Neural cell (in vitro differentiated cells): ENCODE results near the gene MAD2L1. TPM values are rescaled to one million over a fixed set of nuclear protein-coding genes. Genes with fewer than 3 reads are reported as not detected.

Experiments used
- H2AFZ ChIP-seq: fragments of 200-600, 300-800 bp; sonication (generic), shearing (Covaris generic); 2 replicates; pipeline ENCODE4 v1.6.0; 2014; ENCODE audit warnings: low read depth, mild to moderate bottlenecking, antibody characterized with exemption, low read length, moderate library complexity
- H3F3A ChIP-seq: fragments of 200-600 bp; shearing (Covaris generic); 2 replicates; pipeline ENCODE4 v1.6.1; 2016; ENCODE audit warnings: mild to moderate bottlenecking, moderate library complexity, mixed read lengths, antibody characterized with exemption, low read length; ENCODE audit not compliant: insufficient read depth, poor library complexity, severe bottlenecking
- H3K27ac ChIP-seq: fragments of 200-600, 300-800 bp; sonication (generic), shearing (Covaris generic); 2 replicates; pipeline ENCODE4 v1.5.1; 2014; ENCODE audit warnings: mild to moderate bottlenecking, low read length, moderate library complexity
- H3K27me3 ChIP-seq: fragments of 300-800, 200-600 bp; sonication (generic), shearing (Covaris generic); 2 replicates; pipeline ENCODE4 v1.6.0; 2014; ENCODE audit warnings: mild to moderate bottlenecking, low read depth, low read length, moderate library complexity; ENCODE audit not compliant: insufficient read depth
- H3K36me3 ChIP-seq: fragments of 300-800, 200-600 bp; sonication (generic), shearing (Covaris generic); 2 replicates; pipeline ENCODE4 v1.5.1; 2014; ENCODE audit warnings: mild to moderate bottlenecking, antibody characterized with exemption, low read length, moderate library complexity; ENCODE audit not compliant: insufficient read depth
- H3K4me2 ChIP-seq: fragments of 300-800, 200-600 bp; sonication (generic), shearing (Covaris generic); 2 replicates; pipeline ENCODE4 v1.6.0; 2014; ENCODE audit warnings: mild to moderate bottlenecking, low read length
- H3K4me3 ChIP-seq: fragments of 300-800, 200-600 bp; sonication (generic), shearing (Covaris generic); 2 replicates; pipeline ENCODE4 v1.5.1; 2014; ENCODE audit warnings: mild to moderate bottlenecking, low read length, moderate library complexity
- H3K79me2 ChIP-seq: fragments of 200-600 bp; shearing (Covaris generic); replicated peaks from 2 replicates; pipeline ENCODE4 v1.6.0; 2014; ENCODE audit warnings: mild to moderate bottlenecking, low read length, moderate library complexity; ENCODE audit not compliant: insufficient read depth
- H3K9ac ChIP-seq: fragments of 300-800, 200-600 bp; sonication (generic), shearing (Covaris generic); 2 replicates; pipeline ENCODE4 v1.6.1; 2016; ENCODE audit warnings: mild to moderate bottlenecking, low read length, mixed read lengths
- H3K9me2 ChIP-seq: fragments of 200-600 bp; shearing (Covaris generic); 2 replicates; pipeline ENCODE4 v1.6.1; 2016; ENCODE audit warnings: mild to moderate bottlenecking, low read length, mixed read lengths; ENCODE audit not compliant: insufficient read depth
- H3K9me3 ChIP-seq: fragments of 200-600, 300-800 bp; sonication (generic), shearing (Covaris generic); 2 replicates; pipeline ENCODE4 v1.6.1; 2016; ENCODE audit warnings: mild to moderate bottlenecking, mixed run types, low read length, moderate library complexity, mixed read lengths
- H4K20me1 ChIP-seq: fragments of 200-600 bp; shearing (Covaris generic); 2 replicates; pipeline ENCODE4 v1.6.1; 2016; ENCODE audit warnings: mild to moderate bottlenecking, mixed run types; ENCODE audit not compliant: insufficient read depth
- CTCF ChIP-seq: fragments of 450-650 bp; IDR thresholded peaks from 2 replicates; pipeline ENCODE4 v1.5.1; 2014; ENCODE audit warnings: antibody characterized with exemption, mild to moderate bottlenecking, moderate library complexity; ENCODE audit not compliant: poor library complexity, severe bottlenecking
- EP300 ChIP-seq: fragments of 450-650 bp; conservative IDR thresholded peaks from 2 replicates; pipeline ENCODE4 v1.6.1; 2014; ENCODE audit warnings: antibody characterized with exemption, mild to moderate bottlenecking, moderate library complexity; ENCODE audit not compliant: poor library complexity, severe bottlenecking
- EZH2 ChIP-seq: fragments of 200-600, 300-800 bp; shearing (Covaris generic), sonication (generic); IDR thresholded peaks from 2 replicates; pipeline ENCODE4 v1.6.1; 2014; ENCODE audit warnings: antibody characterized with exemption, low read length, borderline replicate concordance, mild to moderate bottlenecking; ENCODE audit not compliant: insufficient read depth, poor library complexity, severe bottlenecking
- MXI1 ChIP-seq: fragments of 450-650 bp; conservative IDR thresholded peaks from 2 replicates; pipeline ENCODE4 v1.6.1; 2014; ENCODE audit warnings: antibody characterized with exemption, mild to moderate bottlenecking; ENCODE audit not compliant: poor library complexity, severe bottlenecking
- POLR2AphosphoS5 ChIP-seq: IDR thresholded peaks from 2 replicates; pipeline ENCODE4 v1.6.1; 2012
- RAD21 ChIP-seq: fragments of 450-650 bp; conservative IDR thresholded peaks from 2 replicates; pipeline ENCODE4 v1.6.1; 2014; ENCODE audit warnings: antibody characterized with exemption, mild to moderate bottlenecking, moderate library complexity
- REST ChIP-seq: IDR thresholded peaks from 2 replicates; pipeline ENCODE4 v1.6.1; 2012; ENCODE audit warnings: borderline replicate concordance
- SMC3 ChIP-seq: fragments of 450-650 bp; conservative IDR thresholded peaks from 2 replicates; pipeline ENCODE4 v1.6.1; 2014; ENCODE audit warnings: antibody characterized with exemption, mild to moderate bottlenecking, moderate library complexity; ENCODE audit not compliant: poor library complexity
- TAF1 ChIP-seq: IDR thresholded peaks from 2 replicates; pipeline ENCODE4 v1.6.1; 2012; ENCODE audit warnings: low read depth
- polyA plus RNA-seq: library from polyadenylated mRNA; depleted of rRNA; stranded (reverse); fragments of >200 nt; gene quantifications from 2 replicates; pipeline ENCODE4 v1.2.3, GENCODE V29; 2014

MAD2L1 gene
- polyA plus RNA-seq, 1 donor from 2014 or later = 7.3 TPM

GRCh38 chr4:120082251-120082650 lies 15.6 kb upstream of the MAD2L1 start:
- H3K9me2 ChIP-seq = no peaks in the 10 kb centered on the region
- no peaks in the 10 kb centered on the region for H3F3A ChIP-seq
- no peak overlapping the region for H3K4me2 ChIP-seq
- H3K9ac ChIP-seq = no peak overlapping the region
- no peak overlapping the region for H2AFZ ChIP-seq
- no peaks in the 10 kb centered on the region for H3K9me3 ChIP-seq
- H3K27ac ChIP-seq = no peak overlapping the region
- no peaks in the 10 kb centered on the region for H3K27me3 ChIP-seq
- H3K79me2 ChIP-seq = no peaks in the 10 kb centered on the region
- no peak overlapping the region for H3K4me3 ChIP-seq
- no peaks in the 10 kb centered on the region for H4K20me1 ChIP-seq
- no peaks in the 10 kb centered on the region for H3K36me3 ChIP-seq
- TF ChIP-seq EZH2 = no peak
- TF ChIP-seq RAD21 = no peak
- TF ChIP-seq MXI1 = no peak
- no peak for TF ChIP-seq REST
- TF ChIP-seq CTCF = no peak
- TF ChIP-seq POLR2AphosphoS5 = no peak
- no peak for TF ChIP-seq TAF1
- TF ChIP-seq EP300 = no peak
- no peak for TF ChIP-seq SMC3

GRCh38 chr4:120081726-120082125 lies 15.1 kb upstream of the MAD2L1 start:
- H3K4me3 ChIP-seq = no peak overlapping the region
- TF ChIP-seq POLR2AphosphoS5 (no peak), MXI1 (no peak), EP300 (no peak), CTCF (no peak), REST (no peak), RAD21 (no peak), TAF1 (no peak), EZH2 (no peak)
- H3K9me2 ChIP-seq = no peaks in the 10 kb centered on the region
- H3K36me3 ChIP-seq = no peaks in the 10 kb centered on the region
- H3K27ac ChIP-seq = no peak overlapping the region
- no peaks in the 10 kb centered on the region for H3K79me2 ChIP-seq
- H3F3A ChIP-seq = no peaks in the 10 kb centered on the region
- H3K4me2 ChIP-seq = no peak overlapping the region
- H2AFZ ChIP-seq = no peak overlapping the region
- H3K9ac ChIP-seq = no peak overlapping the region
- no peaks in the 10 kb centered on the region for H3K9me3 ChIP-seq
- H3K27me3 ChIP-seq = no peaks in the 10 kb centered on the region
- H4K20me1 ChIP-seq = no peaks in the 10 kb centered on the region
